Astrocyte of the cerebellum (primary cell): Measurements from ENCODE around the gene ROCK2.
"Not testable (repeated sequence)": the region's sequence is repeated elsewhere in the genome, so short reads cannot be mapped to it uniquely, and the experiment has no call there.

Source experiments
- DNase-seq: peaks from one replicate; pipeline ENCODE4 v3.0.0-alpha.2; 2011; ENCODE audit warnings: low read depth
- H3K4me3 ChIP-seq: 2 replicates; pipeline ENCODE4 v1.5.1; 2011; ENCODE audit warnings: mild to moderate bottlenecking, low read depth, low read length, moderate library complexity
- CTCF ChIP-seq: IDR thresholded peaks from 2 replicates; pipeline ENCODE4 v1.5.1; 2012; ENCODE audit warnings: low read length, low read depth, moderate library complexity, mild to moderate bottlenecking; ENCODE audit errors: missing control alignments
- in situ Hi-C: cut with HindIII; loops from 2 replicates; pipeline ENCODE4 v1.10.0; 2017; ENCODE audit warnings: low sequenced_read_pairs

Gene ROCK2

DNA sequence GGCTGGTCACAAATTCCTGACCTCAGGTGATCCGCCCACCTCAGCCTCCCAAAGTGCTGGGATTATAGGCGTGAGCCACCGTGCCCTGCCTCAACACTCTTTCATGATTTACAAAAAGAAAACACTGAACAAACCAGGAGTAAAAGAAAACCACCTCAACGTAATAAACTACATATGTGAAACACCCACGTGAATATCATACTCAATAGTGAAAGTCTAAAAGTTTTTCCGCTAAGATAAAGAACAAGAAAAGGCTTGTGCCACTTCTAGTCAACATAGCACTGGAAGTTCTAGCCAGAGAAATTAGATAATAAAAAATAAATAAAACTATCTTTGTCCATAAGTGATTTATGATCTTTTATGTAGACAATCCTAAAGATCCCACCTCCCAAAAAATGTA lies 68.5 kb downstream of the ROCK2 start:
- in situ Hi-C loops: no loop called here
- DNase-seq: no peak
- H3K4me3 ChIP-seq: no peak overlapping the region
- no peak for TF ChIP-seq CTCF

DNA sequence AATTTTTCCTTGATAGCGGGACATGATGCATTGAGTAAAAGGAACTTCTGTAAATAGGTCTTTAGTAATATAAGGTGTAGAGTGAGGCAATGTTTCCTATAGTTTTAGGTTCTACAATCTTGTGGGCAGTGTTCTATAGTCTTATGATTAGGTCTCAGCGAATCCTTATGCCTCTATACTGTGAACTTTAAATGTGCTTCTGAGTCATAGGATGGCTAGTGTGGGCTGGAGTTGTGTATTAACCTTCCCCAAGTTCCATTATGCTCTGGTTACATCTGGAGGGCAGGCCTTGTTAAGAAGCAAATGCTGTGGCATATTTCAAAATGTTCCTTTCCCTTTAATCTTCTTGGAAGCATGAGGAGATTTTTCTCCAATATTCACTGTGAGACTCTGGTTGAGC lies 73.5 kb downstream of the ROCK2 start:
- no peak for TF ChIP-seq CTCF
- in situ Hi-C loops: no loop called here
- no peak overlapping the region for H3K4me3 ChIP-seq
- DNase-seq: no peak

- DNase-seq: no peak
- no peak for TF ChIP-seq CTCF
- H3K4me3 ChIP-seq: no peak overlapping the region
- in situ Hi-C loops: no loop called here
These were observed 76.5 kb downstream of the ROCK2 start for GRCh38 chr2:11267931-11268330.

DNA sequence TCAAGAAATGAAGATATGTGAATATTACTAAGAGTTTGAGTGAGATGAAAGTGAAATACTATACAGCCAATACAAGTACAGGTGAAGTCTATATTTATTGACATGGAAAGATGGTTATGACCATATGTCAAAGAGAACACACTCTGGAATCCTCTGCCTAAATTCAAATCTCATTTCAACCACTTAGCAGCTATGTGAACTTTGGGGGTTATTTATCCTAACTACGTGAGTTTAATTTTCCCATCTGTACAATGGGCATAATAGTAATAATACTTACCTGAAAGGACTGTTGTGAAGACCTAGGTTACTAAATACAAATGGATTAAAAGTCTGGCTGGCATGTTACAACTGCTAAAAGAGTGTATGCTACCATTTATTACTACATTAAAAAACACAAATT lies 79.6 kb downstream of the ROCK2 start:
- H3K4me3 ChIP-seq: no peak overlapping the region
- no peak for TF ChIP-seq CTCF
- in situ Hi-C loops: no loop called here
- DNase-seq: no peak

- no peak overlapping the region for H3K4me3 ChIP-seq
- no peak for DNase-seq
- in situ Hi-C loops: no loop called here
- TF ChIP-seq CTCF: no peak
These were observed 80.4 kb downstream of the ROCK2 start for GRCh38 chr2:11264007-11264406.

DNA sequence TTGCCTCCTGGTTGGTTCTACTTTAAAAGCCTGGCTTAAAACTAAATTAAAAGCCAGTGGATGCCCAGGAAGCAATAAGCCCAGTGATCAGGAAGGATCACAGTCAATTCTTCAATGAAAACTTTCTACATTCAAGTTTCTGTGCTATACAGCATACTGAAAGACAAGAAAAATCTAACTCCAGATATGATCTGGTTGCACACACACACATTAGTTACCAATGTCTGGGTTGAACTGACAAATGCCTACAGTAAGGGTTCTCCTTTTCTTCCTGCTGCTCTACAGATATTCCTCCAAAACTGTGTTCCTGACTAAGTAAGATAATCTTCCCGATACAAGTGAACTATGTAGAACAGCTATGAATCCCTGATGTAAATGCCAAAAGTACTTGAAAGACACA lies 81.3 kb downstream of the ROCK2 start:
- DNase-seq: no peak
- no peak overlapping the region for H3K4me3 ChIP-seq
- in situ Hi-C loops: no loop called here
- no peak for TF ChIP-seq CTCF

DNA sequence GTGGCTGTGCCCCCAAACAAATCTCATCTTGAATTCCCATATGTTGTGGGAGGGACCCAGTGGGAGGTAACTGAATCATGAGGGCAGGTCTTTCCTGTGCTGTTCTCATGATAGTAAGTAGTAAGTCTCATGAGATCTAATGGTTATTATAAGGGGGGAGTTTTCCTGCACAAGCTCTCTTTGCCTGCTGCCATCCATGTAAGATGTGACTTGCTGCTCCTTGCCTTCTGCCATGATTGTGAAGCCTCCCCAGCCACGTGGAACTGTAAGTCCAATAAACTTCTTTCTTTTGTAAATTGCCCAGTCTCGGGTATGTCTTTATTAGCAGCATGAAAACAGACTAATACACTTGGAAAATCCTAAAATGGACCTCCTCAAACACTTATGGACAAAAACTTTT lies 82.0 kb downstream of the ROCK2 start:
- DNase-seq, in situ Hi-C loops, H3K4me3 ChIP-seq: not testable (repeated sequence)

GRCh38 chr2:11261564-11261963 lies 82.9 kb downstream of the ROCK2 start:
- in situ Hi-C loops, H3K4me3 ChIP-seq, DNase-seq: not testable (repeated sequence)
